Right lobe of liver (tissue), 4 donors: ENCODE data around the gene L3MBTL3.

Experiments
- POLR2A ChIP-seq: fragments of 450-650 bp; IDR thresholded peaks from one replicate; pipeline ENCODE4 v1.6.1; 2017; ENCODE audit warnings: antibody characterized with exemption, mild to moderate bottlenecking
- TF ChIP-seq, protein P1 (sequence below), 4 donors: fragments of 200-600 bp in 3 of 4; fragments of 450-650 bp in 1 of 4; IDR thresholded peaks; one replicate each; pipeline versions ENCODE4 v1.5.1 to v1.8.0; 2016 to 2022; ENCODE audit warnings: antibody characterized with exemption in 4 of 4, mild to moderate bottlenecking in 2 of 4
- donor health status: DM: no; HTN: no; CAD: no.
- donor health status: DM: no; HTN: no; CAD: no.
- donor health status: DM: no; HTN: yes; CAD: no.

DNA sequence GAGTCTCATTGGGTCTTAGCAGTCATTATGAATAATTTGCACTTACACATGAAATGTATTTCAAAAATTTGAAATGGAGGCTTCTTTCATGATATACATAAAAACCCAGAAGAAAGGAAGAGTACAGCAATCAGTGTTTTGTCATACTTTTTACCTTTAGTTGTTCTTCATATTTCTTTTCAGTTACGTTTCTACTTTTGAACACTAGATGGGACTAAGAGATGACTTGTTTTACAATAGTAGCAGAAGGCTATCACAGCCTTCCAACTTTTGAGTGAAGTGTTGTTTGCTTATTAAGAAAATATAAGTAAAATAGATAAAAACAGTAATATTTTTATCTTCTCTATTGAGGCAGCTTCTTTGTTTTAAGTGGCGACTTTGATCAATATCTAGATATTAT lies 58.1 kb downstream of the L3MBTL3 start:
- TF ChIP-seq, protein P1, sequence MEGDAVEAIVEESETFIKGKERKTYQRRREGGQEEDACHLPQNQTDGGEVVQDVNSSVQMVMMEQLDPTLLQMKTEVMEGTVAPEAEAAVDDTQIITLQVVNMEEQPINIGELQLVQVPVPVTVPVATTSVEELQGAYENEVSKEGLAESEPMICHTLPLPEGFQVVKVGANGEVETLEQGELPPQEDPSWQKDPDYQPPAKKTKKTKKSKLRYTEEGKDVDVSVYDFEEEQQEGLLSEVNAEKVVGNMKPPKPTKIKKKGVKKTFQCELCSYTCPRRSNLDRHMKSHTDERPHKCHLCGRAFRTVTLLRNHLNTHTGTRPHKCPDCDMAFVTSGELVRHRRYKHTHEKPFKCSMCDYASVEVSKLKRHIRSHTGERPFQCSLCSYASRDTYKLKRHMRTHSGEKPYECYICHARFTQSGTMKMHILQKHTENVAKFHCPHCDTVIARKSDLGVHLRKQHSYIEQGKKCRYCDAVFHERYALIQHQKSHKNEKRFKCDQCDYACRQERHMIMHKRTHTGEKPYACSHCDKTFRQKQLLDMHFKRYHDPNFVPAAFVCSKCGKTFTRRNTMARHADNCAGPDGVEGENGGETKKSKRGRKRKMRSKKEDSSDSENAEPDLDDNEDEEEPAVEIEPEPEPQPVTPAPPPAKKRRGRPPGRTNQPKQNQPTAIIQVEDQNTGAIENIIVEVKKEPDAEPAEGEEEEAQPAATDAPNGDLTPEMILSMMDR (IDR thresholded peaks at IDR 0.05): no peak
- TF ChIP-seq POLR2A: no peak
